AG09309 (cell line): ENCODE data around the gene TPO.
"Not testable (repeated sequence)": the region's sequence is repeated elsewhere in the genome, so short reads cannot be mapped to it uniquely, and the experiment has no call there.

Experiments
- DNase-seq: peaks from one replicate; pipeline ENCODE4 v3.0.0-alpha.2; 2010; ENCODE audit warnings: low read depth
- H3K4me3 ChIP-seq: 2 replicates; pipeline ENCODE4 v1.5.1; 2011; ENCODE audit warnings: mild to moderate bottlenecking, low read depth, low read length, moderate library complexity; ENCODE audit not compliant: control insufficient read depth
- CTCF ChIP-seq: IDR thresholded peaks from 2 replicates; pipeline ENCODE4 v1.5.1; 2011; ENCODE audit warnings: mild to moderate bottlenecking, low read depth, low read length, inconsistent platforms; ENCODE audit not compliant: insufficient read depth, control insufficient read depth; ENCODE audit errors: missing control alignments

TPO gene

GRCh38 chr2:1512321-1513289 lies 99.3 kb downstream of the TPO start:
- TF ChIP-seq CTCF: no peak
- no peak for DNase-seq
- no peak overlapping the region for H3K4me3 ChIP-seq

- no peak overlapping the region for H3K4me3 ChIP-seq
- no peak for DNase-seq
- no peak for TF ChIP-seq CTCF
These were observed 101.3 kb downstream of the TPO start for GRCh38 chr2:1514391-1515072.

- TF ChIP-seq CTCF: no peak
- no peak overlapping the region for H3K4me3 ChIP-seq
- DNase-seq: no peak
These were observed 101.8 kb downstream of the TPO start for GRCh38 chr2:1515073-1515430.

- no peak overlapping the region for H3K4me3 ChIP-seq
- no peak for DNase-seq
- no peak for TF ChIP-seq CTCF
These were observed 102.9 kb downstream of the TPO start for GRCh38 chr2:1515986-1516797.

GRCh38 chr2:1516798-1517060 lies 103.5 kb downstream of the TPO start:
- TF ChIP-seq CTCF: no peak
- no peak overlapping the region for H3K4me3 ChIP-seq
- DNase-seq: no peak

GRCh38 chr2:1517291-1517690 lies 104.0 kb downstream of the TPO start:
- H3K4me3 ChIP-seq, DNase-seq: not testable (repeated sequence)

GRCh38 chr2:1517786-1518185 lies 104.5 kb downstream of the TPO start:
- no peak overlapping the region for H3K4me3 ChIP-seq
- DNase-seq: no peak
- no peak for TF ChIP-seq CTCF
